HCT116 (cell line): Measurements from ENCODE around the gene ACOXL.

Experiments used
- POLR2AphosphoS5 ChIP-seq: IDR thresholded peaks from 2 replicates; pipeline ENCODE4 v1.6.1; 2011; ENCODE audit warnings: mild to moderate bottlenecking, low read depth, low read length, moderate library complexity
- TCF7L2 ChIP-seq: IDR thresholded peaks from 2 replicates; pipeline ENCODE4 v1.7.0; 2011; ENCODE audit warnings: borderline replicate concordance, inconsistent platforms; ENCODE audit not compliant: insufficient read depth, insufficient read length; ENCODE audit errors: extremely low read depth

DNA sequence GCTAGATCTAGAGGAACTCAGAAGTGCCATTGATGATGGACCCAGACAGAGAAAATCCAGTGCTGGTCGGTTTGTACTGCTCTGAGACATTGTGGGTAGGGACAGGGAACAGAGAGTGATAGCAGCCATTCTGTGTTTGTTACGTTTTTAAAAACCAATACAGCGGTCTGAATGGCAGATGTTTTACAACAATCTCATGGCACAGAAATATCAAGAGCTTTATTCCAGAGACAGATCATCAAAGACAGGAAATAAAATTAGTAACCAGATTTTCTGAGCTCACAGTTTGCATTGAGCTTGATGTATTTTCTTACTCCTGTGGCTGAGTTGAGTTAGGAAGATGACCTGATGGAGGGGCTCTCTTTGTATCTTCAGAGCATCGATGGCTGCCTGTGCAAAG lies 273.4 kb downstream of the ACOXL start:
- TF ChIP-seq TCF7L2 (no peak), POLR2AphosphoS5 (no peak)
